ENCODE results near the gene CD300A.

Gene CD300A

GRCh38 chr17:74532115-74532514 lies 65.7 kb downstream of the CD300A start:
- H3K9me3 ChIP-seq (ENCODE audit: control insufficient read depth, insufficient read depth, low read depth, low read length), result no peaks in the 10 kb centered on the region
- peak overlapping the region; percentile 41; the same call in 1 of the 2 replicates for H3K4me3 ChIP-seq (ENCODE audit: low read depth, low read length)
- peak overlapping the region; percentile 54 for H3K9ac ChIP-seq (ENCODE audit: low read length)
- peaks cover 6% of the 10 kb centered on the region; the same call in 1 of the 2 replicates for H3K4me1 ChIP-seq (ENCODE audit: control insufficient read depth, insufficient read depth, low read length)
- H3K27ac ChIP-seq (ENCODE audit: low read depth, low read length), result no peak overlapping the region
- H3K27me3 ChIP-seq (ENCODE audit: control insufficient read depth, insufficient read depth, low read length), result peaks cover 13% of the 10 kb centered on the region; the same call in 1 of the 2 replicates
- no peaks in the 10 kb centered on the region for H3K36me3 ChIP-seq (ENCODE audit: control insufficient read depth, insufficient read depth, low read length)

Data from HUES6 (cell line).